NCI-H446 (cell line): ENCODE results near the gene CSNK2A3.

Source experiments
- DNase-seq, 2 experiments: peaks; one replicate each; lab custom pipeline; 2025; lab: John Stamatoyannopoulos, UW

Gene CSNK2A3

GRCh38 chr11:11335043-11335442 lies 18.0 kb downstream of the CSNK2A3 start:
- DNase-seq: no peak

DNA sequence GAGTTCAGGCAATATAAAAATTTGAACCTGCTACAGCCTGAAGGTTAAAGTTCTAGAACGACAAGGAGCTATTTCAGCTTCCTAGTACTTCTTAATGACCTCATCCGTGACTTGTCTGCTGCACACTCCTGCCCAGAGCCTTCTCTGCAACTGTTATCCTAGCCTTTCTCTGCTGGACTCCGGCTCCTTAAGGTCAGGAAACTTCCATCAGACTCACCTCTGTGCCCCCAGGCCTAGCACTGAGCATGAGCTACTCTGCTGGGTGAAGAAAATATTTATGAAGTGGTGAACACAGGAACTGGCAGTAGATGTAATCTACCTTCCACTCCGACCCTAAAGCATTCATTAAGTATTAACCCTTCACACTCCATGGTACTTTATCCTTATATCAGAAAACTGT lies 18.4 kb downstream of the CSNK2A3 start:
- DNase-seq: no peak

- DNase-seq: no peak
Measured at GRCh38 chr11:11332141-11332710, 20.8 kb downstream of the CSNK2A3 start.

DNA sequence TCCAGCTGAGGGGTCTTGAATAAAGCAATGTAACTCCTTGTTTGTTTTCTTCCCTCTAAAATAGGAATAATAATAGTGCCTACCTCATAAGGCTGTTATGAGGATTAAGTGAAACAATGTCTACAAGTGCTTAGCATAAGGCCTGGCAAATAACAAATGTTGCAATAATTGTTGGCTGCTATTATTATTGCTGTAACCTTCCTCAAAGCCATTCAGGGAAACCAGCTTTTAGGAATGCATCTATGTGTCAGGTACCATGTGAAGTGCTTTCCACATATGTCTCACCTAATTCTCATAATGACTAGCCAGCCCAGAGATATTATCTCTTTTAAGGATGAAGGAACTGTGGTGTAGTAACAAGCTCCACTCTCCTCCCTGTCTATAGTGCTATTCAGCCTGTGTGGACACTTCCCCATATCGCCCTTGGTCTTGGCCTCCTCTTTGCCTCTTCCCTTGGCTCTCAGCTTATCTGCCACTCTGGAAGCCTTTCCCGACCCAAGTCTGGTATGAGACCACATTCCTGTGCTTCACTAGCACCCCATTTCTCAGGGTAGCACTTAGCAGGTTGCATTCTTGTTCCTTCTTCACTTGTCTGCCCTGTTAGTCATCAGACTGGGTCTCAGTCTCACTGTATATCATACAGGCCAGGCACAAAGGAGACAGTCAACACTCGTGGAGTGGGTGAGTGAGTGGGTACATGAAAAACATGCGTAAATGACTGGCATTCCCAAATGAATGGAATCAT lies 23.8 kb downstream of the CSNK2A3 start:
- DNase-seq: no peak

GRCh38 chr11:11324090-11324489 lies 29.0 kb downstream of the CSNK2A3 start:
- DNase-seq: no peak

GRCh38 chr11:11322101-11322500 lies 30.9 kb downstream of the CSNK2A3 start:
- DNase-seq: no peak

DNA sequence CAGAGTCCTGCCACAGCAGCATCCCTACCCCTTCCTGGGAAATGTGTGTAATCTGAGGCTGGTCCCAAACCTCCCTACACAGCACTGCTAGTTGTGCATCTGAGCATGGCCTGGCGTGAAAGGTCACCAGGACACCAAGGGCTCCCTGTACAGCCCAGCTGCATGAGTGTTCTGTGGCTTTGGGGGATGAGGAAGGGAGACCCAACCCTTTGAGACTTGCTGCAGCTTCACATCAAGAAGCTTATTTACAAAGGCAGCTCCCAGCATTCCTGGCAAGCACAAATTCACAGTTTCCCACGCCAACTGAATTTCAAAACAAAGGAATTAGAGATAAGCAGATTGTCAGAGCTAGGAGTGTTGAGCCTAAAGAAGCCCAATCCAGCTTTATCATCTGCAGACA lies 32.2 kb downstream of the CSNK2A3 start:
- DNase-seq: no peak

GRCh38 chr11:11318961-11319360 lies 34.1 kb downstream of the CSNK2A3 start:
- DNase-seq: no peak

- DNase-seq: no peak
Measured at GRCh38 chr11:11318461-11318860, 34.6 kb downstream of the CSNK2A3 start.

- no peak for DNase-seq
Measured at GRCh38 chr11:11316651-11317230, 36.3 kb downstream of the CSNK2A3 start.

DNA sequence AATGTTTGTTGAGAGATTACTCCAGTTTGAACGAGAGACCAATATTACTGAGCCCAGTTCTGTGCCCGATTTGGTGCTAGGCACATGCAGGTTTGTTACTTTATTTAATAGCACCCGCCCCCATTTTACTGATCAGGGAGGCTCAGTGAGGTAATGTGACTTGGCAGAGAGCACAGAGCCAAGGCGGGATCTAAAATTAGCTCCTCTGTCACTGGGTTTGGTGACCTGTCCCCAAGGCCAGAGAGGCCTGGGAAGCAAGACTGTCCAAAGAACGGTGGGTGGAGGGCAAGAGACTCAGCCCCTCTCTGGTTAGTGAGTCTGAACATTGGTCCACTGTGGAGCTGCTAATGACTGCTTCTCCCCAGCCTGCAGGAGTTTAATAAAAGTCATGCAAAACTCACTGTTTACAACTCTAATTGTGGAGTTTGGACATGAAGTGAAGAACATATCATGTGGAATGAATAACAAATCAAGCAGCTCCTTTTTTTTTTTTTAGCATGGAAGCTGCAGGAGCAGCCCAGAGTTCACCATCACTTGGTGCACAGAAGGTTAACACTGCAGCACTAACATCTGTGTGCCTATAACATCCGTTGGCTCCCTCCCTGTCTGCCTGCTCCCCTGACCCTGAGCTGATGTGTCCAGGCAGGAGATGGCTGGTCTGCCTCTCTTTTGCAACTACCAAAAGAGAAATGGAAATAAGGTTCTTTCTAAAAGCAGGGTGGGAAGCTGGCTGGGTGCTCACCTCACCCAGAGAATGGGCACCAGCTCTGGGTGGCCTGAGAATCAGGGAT lies 39.0 kb downstream of the CSNK2A3 start:
- no peak for DNase-seq

- no peak for DNase-seq
Measured at GRCh38 chr11:11313426-11313825, 39.6 kb downstream of the CSNK2A3 start.

- DNase-seq: no peak
Measured at GRCh38 chr11:11312738-11313137, 40.3 kb downstream of the CSNK2A3 start.

- DNase-seq: no peak
Measured at GRCh38 chr11:11311169-11311568, 41.9 kb downstream of the CSNK2A3 start.

- no peak for DNase-seq
Measured at GRCh38 chr11:11309906-11310305, 43.1 kb downstream of the CSNK2A3 start.

GRCh38 chr11:11308249-11308648 lies 44.8 kb downstream of the CSNK2A3 start:
- DNase-seq: no peak

GRCh38 chr11:11306855-11307254 lies 46.2 kb downstream of the CSNK2A3 start:
- DNase-seq: no peak

DNA sequence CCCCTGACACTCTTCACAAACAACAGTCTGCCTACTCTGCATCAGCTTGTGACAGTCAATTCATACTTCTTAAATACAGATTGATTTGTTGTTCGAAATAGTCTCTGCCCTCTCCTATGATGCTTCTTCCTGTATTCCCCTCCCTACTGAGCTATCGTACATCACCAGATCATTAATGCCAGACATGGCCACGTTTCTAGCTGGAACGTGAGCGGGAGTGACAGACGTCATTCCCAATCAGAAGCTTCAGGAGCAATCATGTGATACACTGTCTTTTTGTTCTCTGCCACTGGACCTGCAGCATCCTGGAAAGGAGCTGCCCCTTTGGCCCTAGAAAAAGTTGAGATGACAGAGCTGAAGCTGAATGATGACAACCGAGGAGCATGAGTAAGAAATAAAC lies 48.5 kb downstream of the CSNK2A3 start:
- no peak for DNase-seq

- DNase-seq: no peak
Measured at GRCh38 chr11:11302565-11302964, 50.5 kb downstream of the CSNK2A3 start.
